HepG2 (cell line): ENCODE results near the gene TCFL5. TPM values are rescaled to one million over a fixed set of nuclear protein-coding genes. Genes with fewer than 3 reads are reported as not detected.
A peak's percentile ranks its signal among the peaks of the same experiment; 100 is the strongest.

Experiments used
- ETV5 ChIP-seq: IDR thresholded peaks from 2 replicates; pipeline ENCODE4 v1.6.1; 2018; ENCODE audit warnings: missing biosample characterization, missing genetic modification reagents, inconsistent platforms, borderline replicate concordance
- HMG20B ChIP-seq: conservative IDR thresholded peaks from 2 replicates; pipeline ENCODE4 v1.6.1; 2016; ENCODE audit warnings: missing genetic modification reagents, missing compliant biosample characterization
- IKZF1 ChIP-seq: fragments of 450-650 bp; IDR thresholded peaks from 2 replicates; pipeline ENCODE4 v1.7.1; 2016
- MAF1 ChIP-seq: sonication (generic); formaldehyde crosslinking; IDR thresholded peaks from 2 replicates; pipeline ENCODE4 v1.5.0; 2020; ENCODE audit warnings: missing genetic modification reagents, borderline replicate concordance
- RNF2 ChIP-seq: fragments of 450-650 bp; conservative IDR thresholded peaks from 2 replicates; pipeline ENCODE4 v1.6.1; 2016; ENCODE audit warnings: low read depth
- STAT5B ChIP-seq: sonication (generic); formaldehyde crosslinking; IDR thresholded peaks from 2 replicates; pipeline ENCODE4 v1.4.0; 2020; ENCODE audit warnings: missing genetic modification reagents
- ZFP90 ChIP-seq: sonication (generic); formaldehyde crosslinking; IDR thresholded peaks from 2 replicates; pipeline ENCODE4 v1.8.0; 2022; ENCODE audit warnings: missing genetic modification reagents, mild to moderate bottlenecking, inconsistent platforms, borderline replicate concordance
- ZNF10 ChIP-seq: sonication (generic); formaldehyde crosslinking; IDR thresholded peaks from 2 replicates; pipeline ENCODE4 v1.4.0; 2020; ENCODE audit warnings: mild to moderate bottlenecking, low read depth, missing genetic modification reagents, borderline replicate concordance
- ZNF33A ChIP-seq: sonication (generic); formaldehyde crosslinking; IDR thresholded peaks from 2 replicates; pipeline ENCODE4 v1.5.1; 2020; ENCODE audit warnings: missing genetic modification reagents, mild to moderate bottlenecking, moderate library complexity, borderline replicate concordance
- ZNF468 ChIP-seq: sonication (generic); formaldehyde crosslinking; IDR thresholded peaks from 2 replicates; pipeline ENCODE4 v1.8.0; 2022; ENCODE audit warnings: mild to moderate bottlenecking, moderate library complexity, missing genetic modification reagents
- ZNF883 ChIP-seq: sonication (generic); formaldehyde crosslinking; IDR thresholded peaks from 2 replicates; pipeline ENCODE4 v1.5.1; 2020; ENCODE audit warnings: mild to moderate bottlenecking, missing genetic modification reagents; ENCODE audit errors: not compliant biosample characterization
- ZSCAN20 ChIP-seq: sonication (generic); formaldehyde crosslinking; IDR thresholded peaks from 2 replicates; pipeline ENCODE4 v1.4.0; 2020; ENCODE audit warnings: missing genetic modification reagents, mild to moderate bottlenecking, borderline replicate concordance
- polyA plus RNA-seq, 8 experiments: library from polyadenylated mRNA; depleted of rRNA in 3 of 8; stranded (reverse) in 7 of 8; unstranded in 1 of 8; fragments of >200 nt; fragmentation: Illumina TruSeq in 4 of 8; extraction: Trizol in 4 of 8; gene quantifications; 2 replicates each; pipeline versions ENCODE4 v1.2.1 to v1.2.3, GENCODE V29; 2011 to 2016; ENCODE audit warnings: low read depth in 4 of 8, missing spikeins in 1 of 8, mixed read lengths in 1 of 8; ENCODE audit not compliant: insufficient read depth in 1 of 8
- total RNA-seq, 5 experiments: library from RNA; depleted of rRNA; stranded (reverse); fragments of >200 nt; fragmentation: Illumina TruSeq; extraction: Trizol; gene quantifications; 2 replicates each; pipeline ENCODE4 v1.2.3, GENCODE V29; 2016; ENCODE audit warnings: low read depth in 1 of 5
- TF ChIP-seq, protein P1 (sequence below): IDR thresholded peaks from 2 replicates; pipeline ENCODE4 v1.6.1; 2016; ENCODE audit warnings: low read depth, borderline replicate concordance
- TF ChIP-seq, protein P2 (sequence below): sonication (generic); formaldehyde crosslinking; IDR thresholded peaks from 2 replicates; pipeline ENCODE4 v1.4.0; 2020; ENCODE audit warnings: low read depth, mild to moderate bottlenecking, missing genetic modification reagents
- TF ChIP-seq, protein P3 (sequence below): sonication (generic); formaldehyde crosslinking; IDR thresholded peaks from 2 replicates; pipeline ENCODE4 v1.4.0; 2020; ENCODE audit warnings: missing genetic modification reagents, borderline replicate concordance
- TF ChIP-seq, protein P4 (sequence below): sonication (generic); formaldehyde crosslinking; IDR thresholded peaks from 2 replicates; pipeline ENCODE4 v1.8.0; 2022; ENCODE audit warnings: mild to moderate bottlenecking, missing genetic modification reagents, moderate library complexity
- TF ChIP-seq, protein P5 (sequence below): sonication (generic); formaldehyde crosslinking; IDR thresholded peaks from 2 replicates; pipeline ENCODE4 v1.5.1; 2020; ENCODE audit warnings: mild to moderate bottlenecking, missing genetic modification reagents, moderate library complexity
- TF ChIP-seq, protein P6 (sequence below): IDR thresholded peaks from 2 replicates; pipeline ENCODE4 v1.6.1; 2016

The TCFL5 gene
- total and polyA plus RNA-seq, 2 of the 13 experiments (the other 11 are each of a cell fraction or from before 2014, with no cell fraction given): 14.8 to 20.0 TPM

DNA sequence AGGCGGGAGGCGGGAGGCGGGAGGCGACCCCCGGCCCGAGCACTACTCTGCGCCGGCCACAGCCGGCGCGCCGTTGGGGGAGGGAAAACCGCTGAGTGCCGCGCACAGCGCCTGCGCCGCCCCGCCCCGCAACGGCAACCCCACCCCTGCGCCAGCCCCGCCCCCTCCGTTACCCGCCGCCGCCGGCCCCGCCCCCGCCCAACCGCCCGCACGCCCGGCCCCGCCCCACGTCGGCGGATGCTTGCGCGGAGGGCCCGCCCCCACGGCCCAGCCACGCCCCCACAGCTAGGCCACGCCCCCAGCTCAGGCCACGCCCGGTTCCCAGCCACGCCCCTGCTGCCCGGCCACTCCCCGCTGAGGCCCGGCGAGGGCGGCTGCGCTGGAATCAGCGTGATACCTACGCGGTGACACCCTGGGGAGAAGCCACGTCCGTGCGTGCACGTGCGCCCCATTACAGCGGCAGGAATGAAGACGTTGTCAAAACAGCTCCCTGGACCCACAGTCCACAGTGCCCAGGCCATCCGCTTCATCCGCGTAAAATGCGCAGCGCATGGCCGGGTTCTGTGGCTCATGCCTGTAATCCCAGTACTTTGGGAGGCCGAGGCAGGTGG lies at the start of gene TCFL5 (continued):
- TF ChIP-seq, protein P1, sequence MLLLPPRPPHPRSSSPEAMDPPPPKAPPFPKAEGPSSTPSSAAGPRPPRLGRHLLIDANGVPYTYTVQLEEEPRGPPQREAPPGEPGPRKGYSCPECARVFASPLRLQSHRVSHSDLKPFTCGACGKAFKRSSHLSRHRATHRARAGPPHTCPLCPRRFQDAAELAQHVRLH (CRISPR knock-in tag): peak; percentile 96; the same call in 1 of the 2 replicates
- peak; percentile 97 for TF ChIP-seq ZFP90 (CRISPR knock-in tag)
- TF ChIP-seq, protein P2, sequence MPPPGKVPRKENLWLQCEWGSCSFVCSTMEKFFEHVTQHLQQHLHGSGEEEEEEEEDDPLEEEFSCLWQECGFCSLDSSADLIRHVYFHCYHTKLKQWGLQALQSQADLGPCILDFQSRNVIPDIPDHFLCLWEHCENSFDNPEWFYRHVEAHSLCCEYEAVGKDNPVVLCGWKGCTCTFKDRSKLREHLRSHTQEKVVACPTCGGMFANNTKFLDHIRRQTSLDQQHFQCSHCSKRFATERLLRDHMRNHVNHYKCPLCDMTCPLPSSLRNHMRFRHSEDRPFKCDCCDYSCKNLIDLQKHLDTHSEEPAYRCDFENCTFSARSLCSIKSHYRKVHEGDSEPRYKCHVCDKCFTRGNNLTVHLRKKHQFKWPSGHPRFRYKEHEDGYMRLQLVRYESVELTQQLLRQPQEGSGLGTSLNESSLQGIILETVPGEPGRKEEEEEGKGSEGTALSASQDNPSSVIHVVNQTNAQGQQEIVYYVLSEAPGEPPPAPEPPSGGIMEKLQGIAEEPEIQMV (CRISPR knock-in tag): peak; percentile 94
- TF ChIP-seq, protein P3, sequence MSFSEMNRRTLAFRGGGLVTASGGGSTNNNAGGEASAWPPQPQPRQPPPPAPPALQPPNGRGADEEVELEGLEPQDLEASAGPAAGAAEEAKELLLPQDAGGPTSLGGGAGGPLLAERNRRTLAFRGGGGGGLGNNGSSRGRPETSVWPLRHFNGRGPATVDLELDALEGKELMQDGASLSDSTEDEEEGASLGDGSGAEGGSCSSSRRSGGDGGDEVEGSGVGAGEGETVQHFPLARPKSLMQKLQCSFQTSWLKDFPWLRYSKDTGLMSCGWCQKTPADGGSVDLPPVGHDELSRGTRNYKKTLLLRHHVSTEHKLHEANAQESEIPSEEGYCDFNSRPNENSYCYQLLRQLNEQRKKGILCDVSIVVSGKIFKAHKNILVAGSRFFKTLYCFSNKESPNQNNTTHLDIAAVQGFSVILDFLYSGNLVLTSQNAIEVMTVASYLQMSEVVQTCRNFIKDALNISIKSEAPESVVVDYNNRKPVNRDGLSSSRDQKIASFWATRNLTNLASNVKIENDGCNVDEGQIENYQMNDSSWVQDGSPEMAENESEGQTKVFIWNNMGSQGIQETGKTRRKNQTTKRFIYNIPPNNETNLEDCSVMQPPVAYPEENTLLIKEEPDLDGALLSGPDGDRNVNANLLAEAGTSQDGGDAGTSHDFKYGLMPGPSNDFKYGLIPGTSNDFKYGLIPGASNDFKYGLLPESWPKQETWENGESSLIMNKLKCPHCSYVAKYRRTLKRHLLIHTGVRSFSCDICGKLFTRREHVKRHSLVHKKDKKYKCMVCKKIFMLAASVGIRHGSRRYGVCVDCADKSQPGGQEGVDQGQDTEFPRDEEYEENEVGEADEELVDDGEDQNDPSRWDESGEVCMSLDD (CRISPR knock-in tag): peak; percentile 81; the same call in 1 of the 2 replicates
- no peak for TF ChIP-seq ZNF10 (CRISPR knock-in tag)
- peak; percentile 75; the same call in 1 of the 2 replicates for TF ChIP-seq HMG20B (CRISPR knock-in tag)
- TF ChIP-seq IKZF1: no peak
- peak; percentile 70; the same call in 1 of the 2 replicates for TF ChIP-seq ZNF468 (CRISPR knock-in tag)
- TF ChIP-seq, protein P4, sequence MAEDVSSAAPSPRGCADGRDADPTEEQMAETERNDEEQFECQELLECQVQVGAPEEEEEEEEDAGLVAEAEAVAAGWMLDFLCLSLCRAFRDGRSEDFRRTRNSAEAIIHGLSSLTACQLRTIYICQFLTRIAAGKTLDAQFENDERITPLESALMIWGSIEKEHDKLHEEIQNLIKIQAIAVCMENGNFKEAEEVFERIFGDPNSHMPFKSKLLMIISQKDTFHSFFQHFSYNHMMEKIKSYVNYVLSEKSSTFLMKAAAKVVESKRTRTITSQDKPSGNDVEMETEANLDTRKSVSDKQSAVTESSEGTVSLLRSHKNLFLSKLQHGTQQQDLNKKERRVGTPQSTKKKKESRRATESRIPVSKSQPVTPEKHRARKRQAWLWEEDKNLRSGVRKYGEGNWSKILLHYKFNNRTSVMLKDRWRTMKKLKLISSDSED: peak; percentile 86; the same call in 1 of the 2 replicates
- TF ChIP-seq ETV5 (CRISPR knock-in tag): peak; percentile 79
- TF ChIP-seq, protein P5, sequence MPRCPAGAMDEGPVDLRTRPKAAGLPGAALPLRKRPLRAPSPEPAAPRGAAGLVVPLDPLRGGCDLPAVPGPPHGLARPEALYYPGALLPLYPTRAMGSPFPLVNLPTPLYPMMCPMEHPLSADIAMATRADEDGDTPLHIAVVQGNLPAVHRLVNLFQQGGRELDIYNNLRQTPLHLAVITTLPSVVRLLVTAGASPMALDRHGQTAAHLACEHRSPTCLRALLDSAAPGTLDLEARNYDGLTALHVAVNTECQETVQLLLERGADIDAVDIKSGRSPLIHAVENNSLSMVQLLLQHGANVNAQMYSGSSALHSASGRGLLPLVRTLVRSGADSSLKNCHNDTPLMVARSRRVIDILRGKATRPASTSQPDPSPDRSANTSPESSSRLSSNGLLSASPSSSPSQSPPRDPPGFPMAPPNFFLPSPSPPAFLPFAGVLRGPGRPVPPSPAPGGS: peak; percentile 99
- TF ChIP-seq ZSCAN20 (CRISPR knock-in tag): no peak; the same call in 1 of the 2 replicates
- TF ChIP-seq RNF2: peak; percentile 100
- peak; percentile 88; the same call in 1 of the 2 replicates for TF ChIP-seq STAT5B
- TF ChIP-seq MAF1: 0 out of 2 replicates have a peak, but pooled peaks have one; percentile 29
- TF ChIP-seq, protein P6, sequence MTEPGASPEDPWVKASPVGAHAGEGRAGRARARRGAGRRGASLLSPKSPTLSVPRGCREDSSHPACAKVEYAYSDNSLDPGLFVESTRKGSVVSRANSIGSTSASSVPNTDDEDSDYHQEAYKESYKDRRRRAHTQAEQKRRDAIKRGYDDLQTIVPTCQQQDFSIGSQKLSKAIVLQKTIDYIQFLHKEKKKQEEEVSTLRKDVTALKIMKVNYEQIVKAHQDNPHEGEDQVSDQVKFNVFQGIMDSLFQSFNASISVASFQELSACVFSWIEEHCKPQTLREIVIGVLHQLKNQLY: peak; percentile 90
- no peak for TF ChIP-seq ZNF33A (CRISPR knock-in tag)
- peak; percentile 97 for TF ChIP-seq ZNF883
